GM12878 (cell line): Measurements from ENCODE around the gene MRPS25.

ENCODE experiments used
- ETV6 ChIP-seq, 2 experiments: fragments of 450-650 bp in 1 of 2; IDR thresholded peaks in 1 of 2; conservative IDR thresholded peaks in 1 of 2; 2 replicates each; pipeline ENCODE4 v1.6.1; 2014; ENCODE audit warnings: antibody characterized with exemption in 1 of 2, borderline replicate concordance in 1 of 2, low read depth in 1 of 2, mild to moderate bottlenecking in 1 of 2, moderate library complexity in 1 of 2
- EZH2 ChIP-seq: IDR thresholded peaks from 2 replicates; pipeline ENCODE4 v1.6.1; 2012; ENCODE audit warnings: low read depth, mild to moderate bottlenecking, control low read depth, inconsistent platforms, low read length, borderline replicate concordance; ENCODE audit not compliant: control insufficient read depth
- JUNB ChIP-seq: IDR thresholded peaks from 2 replicates; pipeline ENCODE4 v1.6.1; 2016; ENCODE audit warnings: antibody characterized with exemption, mild to moderate bottlenecking
- MXI1 ChIP-seq: fragments of 150-350 bp; IDR thresholded peaks from 2 replicates; pipeline ENCODE4 v1.6.1; 2011; ENCODE audit warnings: low read depth, mild to moderate bottlenecking, inconsistent platforms, low read length, improper control_type of control experiment
- MYC ChIP-seq: IDR thresholded peaks from 2 replicates; pipeline ENCODE4 v1.6.1; 2011; ENCODE audit warnings: mild to moderate bottlenecking, low read length, moderate library complexity, inconsistent platforms; ENCODE audit not compliant: insufficient read depth, insufficient replicate concordance, insufficient read length, severe bottlenecking
- TCF7 ChIP-seq: IDR thresholded peaks from 2 replicates; pipeline ENCODE4 v1.6.1; 2014; ENCODE audit warnings: antibody characterized with exemption, borderline replicate concordance
- TF ChIP-seq, protein P1 (sequence below), 3 experiments: IDR thresholded peaks in 2 of 3; conservative IDR thresholded peaks in 1 of 3; 2 replicates each; pipeline ENCODE4 v1.5.1; 2011; ENCODE audit warnings: low read depth in 3 of 3, low read length in 3 of 3, mild to moderate bottlenecking in 3 of 3, control low read depth in 2 of 3, moderate library complexity in 2 of 3, inconsistent platforms in 1 of 3, mixed read lengths in 1 of 3; ENCODE audit not compliant: control insufficient read depth in 2 of 3, insufficient read depth in 1 of 3; ENCODE audit errors: extremely low read depth in 1 of 3

DNA sequence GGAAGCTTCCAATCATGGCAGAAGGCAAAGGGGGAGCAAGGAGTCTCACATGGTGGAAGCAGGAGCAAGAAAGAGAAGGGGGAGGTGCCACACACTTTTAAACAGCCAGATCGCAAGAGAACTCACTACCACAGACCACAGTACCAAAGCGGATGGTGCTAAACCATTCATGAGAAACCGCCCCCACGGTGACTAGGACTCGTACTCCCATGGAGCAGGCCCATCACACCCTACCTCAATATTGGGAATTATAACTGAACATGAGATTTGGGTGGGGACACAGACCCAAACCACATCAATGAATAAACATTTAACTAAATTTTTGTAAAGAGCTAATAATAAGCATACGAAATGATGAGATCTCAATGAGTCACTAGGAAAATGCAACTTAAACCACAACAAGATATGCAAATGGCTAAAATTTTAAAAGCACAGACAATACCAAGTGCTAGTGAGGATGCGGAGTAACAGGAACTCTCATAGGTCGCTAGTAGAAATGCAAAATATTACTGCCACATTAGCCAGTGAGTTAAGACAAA lies 10.0 kb downstream of the MRPS25 start:
- TF ChIP-seq TCF7 (no peak), MXI1 (no peak), EZH2 (no peak), ETV6 (conservative IDR thresholded peaks at IDR 0.05 in 1 of 2, IDR thresholded peaks at IDR 0.05 in 1 of 2; ENCODE audit: borderline replicate concordance in 1 of 2, low read depth in 1 of 2) (no peak), MYC (no peak), JUNB (peak; percentile 48)
- TF ChIP-seq, protein P1, sequence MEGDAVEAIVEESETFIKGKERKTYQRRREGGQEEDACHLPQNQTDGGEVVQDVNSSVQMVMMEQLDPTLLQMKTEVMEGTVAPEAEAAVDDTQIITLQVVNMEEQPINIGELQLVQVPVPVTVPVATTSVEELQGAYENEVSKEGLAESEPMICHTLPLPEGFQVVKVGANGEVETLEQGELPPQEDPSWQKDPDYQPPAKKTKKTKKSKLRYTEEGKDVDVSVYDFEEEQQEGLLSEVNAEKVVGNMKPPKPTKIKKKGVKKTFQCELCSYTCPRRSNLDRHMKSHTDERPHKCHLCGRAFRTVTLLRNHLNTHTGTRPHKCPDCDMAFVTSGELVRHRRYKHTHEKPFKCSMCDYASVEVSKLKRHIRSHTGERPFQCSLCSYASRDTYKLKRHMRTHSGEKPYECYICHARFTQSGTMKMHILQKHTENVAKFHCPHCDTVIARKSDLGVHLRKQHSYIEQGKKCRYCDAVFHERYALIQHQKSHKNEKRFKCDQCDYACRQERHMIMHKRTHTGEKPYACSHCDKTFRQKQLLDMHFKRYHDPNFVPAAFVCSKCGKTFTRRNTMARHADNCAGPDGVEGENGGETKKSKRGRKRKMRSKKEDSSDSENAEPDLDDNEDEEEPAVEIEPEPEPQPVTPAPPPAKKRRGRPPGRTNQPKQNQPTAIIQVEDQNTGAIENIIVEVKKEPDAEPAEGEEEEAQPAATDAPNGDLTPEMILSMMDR (IDR thresholded peaks at IDR 0.05 in 2 of 3, conservative IDR thresholded peaks at IDR 0.05 in 1 of 3; ENCODE audit: control insufficient read depth in 2 of 3, extremely low read depth in 1 of 3, insufficient read depth in 1 of 3, low read depth in 3 of 3, low read length in 3 of 3), result no peak
